RPMI7951 (cell line): ENCODE data around the gene MAGI2. TPM values are rescaled to one million over a fixed set of nuclear protein-coding genes. Genes with fewer than 3 reads are reported as not detected.
"Not testable (repeated sequence)": the region's sequence is repeated elsewhere in the genome, so short reads cannot be mapped to it uniquely, and the experiment has no call there.

Source experiments
- DNase-seq: peaks from one replicate; pipeline ENCODE4 v3.0.0-alpha.2; 2012; ENCODE audit warnings: low read depth
- total RNA-seq: library from RNA; depleted of rRNA; stranded (reverse); fragments of >200 nt; shearing (Covaris generic); gene quantifications from 2 replicates; pipeline ENCODE4 v1.2.3, GENCODE V29; 2014

MAGI2 gene
- total RNA-seq, 1 experiment from 2014 or later: 1.1 TPM

- no peak for DNase-seq
Observed at GRCh38 chr7:79159040-79159664, 294.3 kb downstream of the MAGI2 start.

- DNase-seq: no peak
Observed at GRCh38 chr7:79157281-79157680, 296.2 kb downstream of the MAGI2 start.

- no peak for DNase-seq
Observed at GRCh38 chr7:79149831-79150230, 303.6 kb downstream of the MAGI2 start.

- DNase-seq: no peak
Observed at GRCh38 chr7:79142706-79143105, 310.8 kb downstream of the MAGI2 start.

GRCh38 chr7:79141252-79141651 is 312.2 kb downstream of the MAGI2 start:
- no peak for DNase-seq

GRCh38 chr7:79137942-79138341 is 315.5 kb downstream of the MAGI2 start:
- DNase-seq: peak; percentile 5

- DNase-seq: no peak
Observed at GRCh38 chr7:79132844-79133451, 320.5 kb downstream of the MAGI2 start.

- DNase-seq: no peak
Observed at GRCh38 chr7:79130715-79131114, 322.8 kb downstream of the MAGI2 start.

GRCh38 chr7:79124331-79124730 is 329.1 kb downstream of the MAGI2 start:
- DNase-seq: no peak

GRCh38 chr7:79118143-79118542 is 335.3 kb downstream of the MAGI2 start:
- no peak for DNase-seq

- no peak for DNase-seq
Observed at GRCh38 chr7:79096361-79096805, 357.1 kb downstream of the MAGI2 start.

- DNase-seq: no peak
Observed at GRCh38 chr7:79093421-79093820, 360.0 kb downstream of the MAGI2 start.

- DNase-seq: peak; percentile 11
Observed at GRCh38 chr7:79091661-79092060, 361.8 kb downstream of the MAGI2 start.

- DNase-seq: no peak
Observed at GRCh38 chr7:79091011-79091410, 362.5 kb downstream of the MAGI2 start.

- DNase-seq: peak; percentile 25
Observed at GRCh38 chr7:79090543-79090942, 362.9 kb downstream of the MAGI2 start.

GRCh38 chr7:79084423-79084822 is 369.0 kb downstream of the MAGI2 start:
- no peak for DNase-seq

- no peak for DNase-seq
Observed at GRCh38 chr7:79079919-79080554, 373.4 kb downstream of the MAGI2 start.

- DNase-seq: no peak
Observed at GRCh38 chr7:79078273-79078672, 375.2 kb downstream of the MAGI2 start.

- not testable (repeated sequence) for DNase-seq
Observed at GRCh38 chr7:79071187-79071586, 382.3 kb downstream of the MAGI2 start.

- no peak for DNase-seq
Observed at GRCh38 chr7:79064187-79064823, 389.2 kb downstream of the MAGI2 start.

- DNase-seq: no peak
Observed at GRCh38 chr7:79063019-79063698, 390.3 kb downstream of the MAGI2 start.

GRCh38 chr7:79060498-79060897 is 393.0 kb downstream of the MAGI2 start:
- DNase-seq: no peak
